Activated CD8-positive, alpha-beta memory T cell treated with anti-CD3 and anti-CD28 coated beads, Interleukin-2, amount 10 ng/mL, durations not matched to agents 7 days and 5 days (primary cell): Measurements from ENCODE around the gene MICALL1. TPM values are rescaled to one million over a fixed set of nuclear protein-coding genes. Genes with fewer than 3 reads are reported as not detected.

Experiments used
- ATAC-seq: fragments of 150-1000 bp; cut with Tn5 transposase; one replicate; pipeline ENCODE4 v1.10.0; 2021; ENCODE audit warnings: moderate library complexity
- CTCF ChIA-PET: fragments of 350-600 bp; sonication (Branson Sonifier 250); formaldehyde crosslinking; loops from one replicate; lab custom pipeline; 2021; ENCODE audit warnings: antibody characterized with exemption; lab: Charles Lee
- DNase-seq: peaks from one replicate; pipeline ENCODE4 v3.0.0-alpha.2; 2020
- H3K27ac Mint-ChIP-seq: one replicate; pipeline ENCODE4 v1.8.0; 2021; ENCODE audit warnings: mild to moderate bottlenecking, mixed read lengths
- H3K27me3 Mint-ChIP-seq: one replicate; pipeline ENCODE4 v1.8.0; 2021; ENCODE audit warnings: mixed read lengths
- H3K36me3 Mint-ChIP-seq: one replicate; pipeline ENCODE4 v1.8.0; 2021; ENCODE audit warnings: mild to moderate bottlenecking, mixed read lengths
- H3K4me1 Mint-ChIP-seq: one replicate; pipeline ENCODE4 v1.8.0; 2021; ENCODE audit warnings: mixed read lengths
- H3K4me3 Mint-ChIP-seq: one replicate; pipeline ENCODE4 v1.8.0; 2021; ENCODE audit warnings: mild to moderate bottlenecking, moderate library complexity, mixed read lengths
- H3K9me3 Mint-ChIP-seq: one replicate; pipeline ENCODE4 v1.8.0; 2022; ENCODE audit warnings: low read depth, mixed read lengths
- total RNA-seq, 2 experiments: library from RNA; stranded (reverse); gene quantifications; one replicate each; pipeline ENCODE4 v1.2.3, GENCODE V29; 2021

Gene MICALL1
- total RNA-seq, 2 experiments from 2014 or later = 19.7 to 23.1 TPM

DNA sequence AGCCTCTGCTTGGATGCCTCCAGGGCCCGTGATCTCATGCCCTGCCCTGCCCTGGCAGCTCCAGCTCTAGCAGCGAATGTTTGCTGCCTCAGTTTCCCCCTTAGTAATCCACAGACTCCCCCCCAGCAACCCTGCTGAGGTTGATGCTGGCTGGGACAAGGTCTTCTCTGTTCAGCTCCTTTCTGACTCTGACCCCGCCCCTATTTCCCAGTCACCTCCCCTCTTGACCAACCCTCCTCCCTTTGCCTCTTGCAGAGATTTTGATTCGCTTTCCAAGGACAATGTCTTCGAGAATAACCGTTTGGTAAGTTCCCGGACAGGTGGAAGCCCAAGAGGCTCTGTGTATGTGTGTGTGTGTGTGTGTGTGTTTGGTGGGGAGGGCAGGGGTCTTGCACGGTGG, 5.6 kb downstream of the MICALL1 start:
- Mint-ChIP-seq H3K36me3 (no peaks in the 10 kb centered on the region), H3K9me3 (no peaks in the 10 kb centered on the region)

DNA sequence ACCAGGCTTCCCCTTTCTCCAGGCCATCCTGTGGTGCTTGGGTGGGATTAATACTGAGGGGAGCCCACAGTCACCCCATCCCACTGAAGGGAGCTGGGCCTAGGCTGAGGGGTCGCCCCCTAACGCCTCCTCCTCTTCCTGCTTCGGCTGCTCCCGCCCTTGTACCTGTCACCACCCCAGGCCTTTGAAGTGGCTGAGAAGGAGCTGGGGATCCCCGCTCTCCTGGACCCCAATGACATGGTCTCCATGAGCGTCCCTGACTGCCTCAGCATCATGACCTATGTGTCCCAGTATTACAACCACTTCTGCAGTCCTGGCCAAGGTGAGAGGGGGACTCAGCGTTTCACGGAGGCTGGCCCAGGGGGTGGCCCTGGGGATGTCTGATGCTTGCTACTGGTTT, 6.1 kb downstream of the MICALL1 start:
- H3K9me3 Mint-ChIP-seq = no peaks in the 10 kb centered on the region
- H3K4me1 Mint-ChIP-seq = peaks cover 8% of the 10 kb centered on the region
- H3K27me3 Mint-ChIP-seq = no peaks in the 10 kb centered on the region
- no peaks in the 10 kb centered on the region for H3K36me3 Mint-ChIP-seq
- CTCF ChIA-PET = interaction anchor here (0.7 kb wide), 1 partner anchor 54 kb away, joined by 3 read pairs; no protein-coding TSS in a partner anchor
- no peak for ATAC-seq
- no peak for DNase-seq
- no peak overlapping the region for H3K27ac Mint-ChIP-seq
- H3K4me3 Mint-ChIP-seq = no peak overlapping the region

More for the DNA sequence above, 5.6 kb downstream of the MICALL1 start:
- no peak overlapping the region for H3K4me3 Mint-ChIP-seq
- CTCF ChIA-PET = interaction anchor here (1.1 kb wide), 1 partner anchor 20 kb away, joined by 5 read pairs; no protein-coding TSS in a partner anchor
- no peak for ATAC-seq
- DNase-seq = no peak
- H3K27ac Mint-ChIP-seq = no peak overlapping the region
- H3K4me1 Mint-ChIP-seq = peaks cover 10% of the 10 kb centered on the region
- H3K27me3 Mint-ChIP-seq = no peaks in the 10 kb centered on the region

DNA sequence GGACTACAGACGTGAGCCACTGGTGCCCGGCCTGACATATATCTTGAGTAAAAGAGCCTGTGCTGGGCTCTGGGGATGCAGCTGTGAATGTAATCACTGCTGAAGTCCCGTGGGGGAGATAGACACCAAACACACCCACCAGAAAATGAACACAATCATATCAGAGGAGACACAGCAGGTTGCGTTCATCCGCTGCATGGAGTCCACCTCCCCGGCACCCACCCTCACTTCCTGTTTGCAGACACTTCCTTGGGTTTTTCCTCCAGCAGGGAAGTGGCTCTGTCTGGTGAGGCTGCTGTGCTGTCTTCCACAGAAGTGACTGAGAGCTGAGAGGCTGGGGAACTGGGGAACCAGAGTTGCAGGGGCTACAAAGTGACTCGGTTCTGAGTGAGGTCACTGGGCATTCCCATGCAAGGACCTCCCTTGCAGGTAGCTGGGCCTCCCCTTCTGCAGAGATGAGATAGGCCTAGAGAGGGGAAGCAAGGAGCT, 7.2 kb downstream of the MICALL1 start:
- CTCF ChIA-PET = interaction anchor here (1.1 kb wide), 1 partner anchor 21 kb away, joined by 6 read pairs; no protein-coding TSS in a partner anchor
- H3K36me3 Mint-ChIP-seq = no peaks in the 10 kb centered on the region

DNA sequence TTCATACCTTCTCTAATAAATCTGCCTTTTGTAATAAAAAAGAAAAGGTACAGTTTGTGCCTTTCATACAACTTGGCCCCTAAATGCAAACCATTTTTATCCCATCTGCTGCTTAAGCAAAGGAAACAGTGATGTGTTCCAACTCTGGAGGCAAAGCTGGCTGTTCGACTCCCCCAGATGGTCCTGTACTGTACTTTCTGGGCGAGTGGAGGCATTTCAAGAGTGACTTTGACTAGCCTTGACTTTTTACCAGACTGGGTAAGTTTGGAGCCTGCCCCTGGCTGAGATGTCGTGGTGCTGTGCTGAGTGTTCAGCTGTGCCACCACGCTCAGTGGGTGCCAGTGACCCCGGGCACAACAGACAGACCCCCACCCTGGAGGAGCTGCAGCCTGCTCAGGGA, 10.2 kb downstream of the MICALL1 start:
- ATAC-seq (no peak), DNase-seq (no peak)
- no peak overlapping the region for H3K27ac Mint-ChIP-seq
- no peaks in the 10 kb centered on the region for H3K9me3 Mint-ChIP-seq
- H3K4me1 Mint-ChIP-seq = peaks cover 7% of the 10 kb centered on the region
- peaks cover 2% of the 10 kb centered on the region for H3K36me3 Mint-ChIP-seq
- CTCF ChIA-PET = interaction anchor here (1.7 kb wide), 1 partner anchor 18 kb away, joined by 6 read pairs; no protein-coding TSS in a partner anchor
- no peaks in the 10 kb centered on the region for H3K27me3 Mint-ChIP-seq
- H3K4me3 Mint-ChIP-seq = no peak overlapping the region

More for the DNA sequence above, 7.2 kb downstream of the MICALL1 start:
- H3K27me3 Mint-ChIP-seq = no peaks in the 10 kb centered on the region
- no peak overlapping the region for H3K4me3 Mint-ChIP-seq
- H3K9me3 Mint-ChIP-seq = no peaks in the 10 kb centered on the region
- ATAC-seq = no peak
- peak overlapping the region; percentile 18 for H3K27ac Mint-ChIP-seq
- H3K4me1 Mint-ChIP-seq = peaks cover under 1% of the 10 kb centered on the region
- DNase-seq = no peak

DNA sequence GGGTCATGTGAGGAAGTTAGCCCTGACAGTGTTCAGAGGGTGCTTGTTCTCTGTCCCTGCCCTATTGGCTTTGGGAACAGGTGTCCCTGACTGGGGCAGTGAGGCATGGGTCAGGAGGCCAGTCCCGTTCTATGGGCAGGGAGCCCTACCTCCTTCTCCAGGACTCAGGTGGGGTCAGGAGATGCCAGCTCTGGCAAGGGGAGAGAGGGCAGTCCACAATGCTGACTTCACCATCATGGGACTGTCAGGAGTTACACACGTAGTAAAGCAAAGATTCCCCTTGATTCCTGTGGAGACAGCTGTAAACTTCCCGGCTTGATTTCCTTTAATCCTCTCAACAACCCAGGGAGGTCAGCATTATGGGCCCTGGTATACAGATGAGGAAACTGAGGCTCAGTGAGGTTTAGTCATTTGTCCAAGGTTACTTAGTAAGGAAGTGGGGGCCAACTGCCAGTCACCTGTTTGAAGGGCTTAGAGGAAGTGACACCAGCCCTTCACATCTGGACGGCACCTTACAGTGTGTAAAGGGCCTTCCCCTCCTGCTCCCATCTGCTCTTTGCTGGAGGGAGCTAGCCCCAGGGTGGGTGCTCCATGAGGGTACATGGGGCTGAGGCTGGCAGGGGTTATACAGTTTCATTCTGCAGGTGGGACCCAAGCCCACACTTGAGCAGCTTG, 11.9 kb downstream of the MICALL1 start:
- no peak for DNase-seq
- no peak for ATAC-seq
- H3K36me3 Mint-ChIP-seq = peaks cover 2% of the 10 kb centered on the region
- no peaks in the 10 kb centered on the region for H3K27me3 Mint-ChIP-seq
- no peak overlapping the region for H3K4me3 Mint-ChIP-seq
- H3K9me3 Mint-ChIP-seq = no peaks in the 10 kb centered on the region
- CTCF ChIA-PET = interaction anchor here (1.0 to 3.5 kb wide), 3 partner anchors 14 to 100 kb away, joined by 3 to 13 read pairs (median 6); no protein-coding TSS in a partner anchor
- peak overlapping the region; percentile 11 for H3K27ac Mint-ChIP-seq
- peaks cover 7% of the 10 kb centered on the region for H3K4me1 Mint-ChIP-seq

DNA sequence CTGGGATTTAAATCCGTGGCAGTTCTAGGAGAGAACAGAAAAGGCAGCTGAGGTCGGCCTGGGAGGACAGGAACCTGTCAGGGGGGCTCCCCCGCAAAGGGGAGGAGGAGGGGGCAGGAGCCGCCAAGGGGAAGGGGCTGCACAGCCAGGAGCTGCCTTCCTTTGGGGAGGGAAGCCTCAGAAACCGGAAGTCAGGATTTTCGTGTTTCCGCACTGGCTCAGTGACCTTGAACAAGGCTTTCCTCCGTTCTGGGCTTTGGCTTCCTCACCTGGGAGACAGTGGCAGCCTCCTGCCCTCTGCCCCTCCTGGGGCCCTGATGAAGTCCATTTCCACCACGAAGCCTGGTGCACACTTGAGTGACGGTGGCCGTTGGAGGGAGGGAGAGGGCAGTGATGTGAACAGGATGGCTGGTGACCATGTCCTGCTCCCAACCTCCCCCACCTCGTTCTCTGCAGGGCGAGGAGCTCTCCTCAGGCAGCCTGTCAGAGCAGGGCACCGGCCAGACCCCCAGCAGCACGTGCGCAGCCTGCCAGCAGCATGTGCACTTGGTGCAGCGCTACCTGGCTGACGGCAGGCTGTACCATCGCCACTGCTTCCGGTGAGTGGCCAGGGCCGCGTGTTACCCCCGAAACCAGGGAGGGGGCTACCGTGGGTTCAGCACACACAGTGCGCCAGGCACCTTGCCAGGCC, 12.6 kb downstream of the MICALL1 start:
- CTCF ChIA-PET = interaction anchor here (1.0 to 3.5 kb wide), 3 partner anchors 13 to 100 kb away, joined by 3 to 13 read pairs (median 7); no protein-coding TSS in a partner anchor
- H3K27ac Mint-ChIP-seq = no peak overlapping the region
- H3K4me3 Mint-ChIP-seq = no peak overlapping the region
- ATAC-seq = no peak
- peaks cover 7% of the 10 kb centered on the region for H3K4me1 Mint-ChIP-seq
- H3K36me3 Mint-ChIP-seq = peaks cover 2% of the 10 kb centered on the region
- no peaks in the 10 kb centered on the region for H3K27me3 Mint-ChIP-seq
- DNase-seq = no peak
- H3K9me3 Mint-ChIP-seq = no peaks in the 10 kb centered on the region

DNA sequence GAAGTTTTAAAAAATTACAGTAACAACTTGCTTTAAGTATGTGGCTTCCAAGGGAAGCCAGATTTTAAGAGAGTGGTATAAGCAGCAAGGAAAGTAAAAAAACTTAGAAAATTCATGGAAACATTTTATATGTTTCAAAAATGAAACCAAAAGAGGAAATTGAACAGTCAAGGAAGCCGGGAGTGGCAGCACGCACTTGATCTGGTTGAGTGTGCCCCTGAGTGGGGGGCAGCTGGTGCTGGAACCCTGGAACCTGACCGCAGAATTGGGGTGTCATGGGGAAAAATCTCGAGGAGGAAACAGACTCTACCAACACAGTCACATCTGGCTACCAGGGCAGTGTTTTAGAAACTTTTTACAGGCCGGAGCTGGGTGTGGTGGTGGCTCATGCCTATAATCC, 14.0 kb downstream of the MICALL1 start:
- no peaks in the 10 kb centered on the region for H3K9me3 Mint-ChIP-seq
- H3K4me3 Mint-ChIP-seq = peak overlapping the region; percentile 21
- H3K27me3 Mint-ChIP-seq = no peaks in the 10 kb centered on the region
- peak overlapping the region; percentile 81 for H3K27ac Mint-ChIP-seq
- peak; percentile 24 for ATAC-seq
- no peak for DNase-seq
- peaks cover 7% of the 10 kb centered on the region for H3K4me1 Mint-ChIP-seq
- CTCF ChIA-PET = interaction anchor here (0.7 to 3.5 kb wide), 3 partner anchors 12 to 64 kb away, joined by 3 to 13 read pairs (median 7); partner anchors contain the start of gene SOX10
- H3K36me3 Mint-ChIP-seq = peaks cover 2% of the 10 kb centered on the region

DNA sequence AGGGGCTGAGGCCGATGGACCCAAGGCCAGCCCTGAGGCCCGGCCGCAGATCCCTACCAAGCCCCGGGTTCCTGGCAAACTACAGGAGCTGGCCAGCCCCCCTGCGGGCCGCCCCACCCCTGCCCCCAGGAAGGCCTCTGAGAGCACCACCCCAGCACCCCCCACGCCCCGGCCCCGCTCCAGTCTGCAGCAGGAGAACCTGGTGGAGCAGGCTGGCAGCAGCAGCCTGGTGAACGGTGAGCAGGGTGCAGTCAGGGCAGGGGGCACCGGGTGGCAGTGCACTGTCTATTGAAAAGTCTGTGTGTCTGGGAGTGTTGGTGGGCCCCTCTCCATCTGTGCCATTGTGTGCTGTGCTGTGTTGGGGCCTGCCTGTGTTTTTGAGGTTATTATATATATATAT, 16.1 kb downstream of the MICALL1 start:
- CTCF ChIA-PET = interaction anchor here (1.3 kb wide), 1 partner anchor 12 kb away, joined by 4 read pairs; no protein-coding TSS in a partner anchor
- H3K36me3 Mint-ChIP-seq = peaks cover 2% of the 10 kb centered on the region
- DNase-seq = no peak

DNA sequence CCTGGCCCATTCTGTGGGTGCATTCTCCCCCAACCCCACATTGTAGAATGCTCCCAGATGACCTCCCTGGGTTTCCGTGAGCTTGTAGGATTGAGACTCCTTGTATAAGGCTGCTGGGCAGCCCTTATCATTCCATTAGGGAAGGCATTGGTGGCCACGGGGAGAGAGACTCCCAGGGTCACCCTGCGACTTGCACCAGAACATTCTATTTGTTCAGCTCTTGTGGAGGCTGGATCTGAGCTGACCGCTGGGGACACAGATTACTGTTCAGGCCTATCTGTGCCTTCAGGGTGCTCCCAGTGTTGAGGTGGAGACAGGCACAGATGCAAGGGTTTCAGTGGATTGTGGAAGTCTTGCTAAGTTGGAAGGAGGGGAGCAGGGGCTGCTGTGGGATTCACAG, 17.8 kb downstream of the MICALL1 start:
- ATAC-seq = no peak
- Mint-ChIP-seq H3K9me3 (no peaks in the 10 kb centered on the region), H3K27ac (no peak overlapping the region), H3K36me3 (peaks cover 2% of the 10 kb centered on the region), H3K4me1 (peaks cover 5% of the 10 kb centered on the region), H3K4me3 (no peak overlapping the region), H3K27me3 (no peaks in the 10 kb centered on the region)
- no peak for DNase-seq
- CTCF ChIA-PET = interaction anchor here (1.9 kb wide), 1 partner anchor 10 kb away, joined by 5 read pairs; no protein-coding TSS in a partner anchor

More for the DNA sequence above, 16.1 kb downstream of the MICALL1 start:
- H3K27me3 Mint-ChIP-seq = no peaks in the 10 kb centered on the region
- no peak overlapping the region for H3K27ac Mint-ChIP-seq
- no peak overlapping the region for H3K4me3 Mint-ChIP-seq
- no peaks in the 10 kb centered on the region for H3K9me3 Mint-ChIP-seq
- peaks cover 7% of the 10 kb centered on the region for H3K4me1 Mint-ChIP-seq
- no peak for ATAC-seq

DNA sequence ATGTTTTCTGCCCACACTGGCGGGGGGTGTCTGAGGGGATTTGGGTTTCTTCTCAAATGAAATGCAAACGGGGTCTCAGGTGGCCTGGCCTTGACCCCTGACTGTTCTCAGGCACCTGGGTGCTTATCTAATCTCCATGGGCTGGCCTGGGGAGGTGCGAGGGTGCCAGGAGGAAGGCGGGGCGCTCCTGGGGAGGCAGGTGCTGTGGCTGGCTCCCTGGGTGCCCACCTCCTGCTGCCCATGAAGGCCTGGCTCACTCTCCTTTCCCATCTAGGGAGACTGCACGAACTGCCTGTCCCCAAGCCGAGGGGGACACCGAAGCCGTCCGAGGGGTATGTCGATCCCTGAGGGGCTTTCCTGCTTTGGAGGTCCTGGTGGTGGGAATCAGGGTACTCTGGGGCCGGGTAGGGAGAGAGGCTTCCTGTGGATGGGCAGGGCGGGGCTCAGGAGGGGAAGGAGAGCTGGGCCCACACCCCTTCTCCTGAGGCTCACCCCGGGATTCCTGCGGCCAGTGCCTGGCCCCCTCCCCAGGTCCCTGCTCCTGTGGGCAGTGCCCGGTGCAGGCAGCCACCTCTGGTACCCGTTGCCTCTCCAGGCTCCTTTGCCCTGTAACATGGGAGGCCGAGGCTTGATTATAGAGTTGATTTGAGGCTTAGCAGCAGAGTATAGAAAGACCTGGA, 18.4 kb downstream of the MICALL1 start:
- Mint-ChIP-seq H3K4me1 (peaks cover 5% of the 10 kb centered on the region), H3K36me3 (peaks cover 2% of the 10 kb centered on the region), H3K9me3 (no peaks in the 10 kb centered on the region), H3K27ac (no peak overlapping the region), H3K4me3 (no peak overlapping the region), H3K27me3 (no peaks in the 10 kb centered on the region)
- CTCF ChIA-PET = interaction anchor here (1.9 kb wide), 1 partner anchor 10 kb away, joined by 5 read pairs; no protein-coding TSS in a partner anchor
- DNase-seq (no peak), ATAC-seq (no peak)

DNA sequence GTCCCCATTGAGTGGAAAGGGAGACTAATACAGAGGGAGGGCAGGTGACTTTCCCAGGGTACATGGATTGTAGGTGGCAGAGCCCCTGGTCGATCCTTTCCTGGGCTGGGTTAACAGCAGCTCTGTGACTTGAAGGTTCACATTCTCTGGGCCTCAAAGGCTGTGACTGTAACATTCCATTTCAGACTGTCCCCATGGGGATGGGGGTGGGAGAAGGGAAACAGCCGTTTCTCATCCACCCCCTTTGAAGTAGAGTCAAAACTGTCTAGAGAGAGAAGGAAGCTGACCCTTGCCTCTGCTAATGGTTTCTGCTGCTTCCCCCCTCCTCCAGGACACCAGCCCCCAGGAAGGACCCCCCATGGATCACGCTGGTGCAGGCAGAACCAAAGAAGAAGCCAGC, 19.2 kb downstream of the MICALL1 start:
- CTCF ChIA-PET = interaction anchor here (1.9 kb wide), 1 partner anchor 9 kb away, joined by 5 read pairs; no protein-coding TSS in a partner anchor
- ATAC-seq = no peak
- Mint-ChIP-seq H3K4me1 (peaks cover under 1% of the 10 kb centered on the region), H3K27ac (no peak overlapping the region), H3K36me3 (no peaks in the 10 kb centered on the region), H3K27me3 (no peaks in the 10 kb centered on the region), H3K4me3 (no peak overlapping the region), H3K9me3 (no peaks in the 10 kb centered on the region)
- no peak for DNase-seq

DNA sequence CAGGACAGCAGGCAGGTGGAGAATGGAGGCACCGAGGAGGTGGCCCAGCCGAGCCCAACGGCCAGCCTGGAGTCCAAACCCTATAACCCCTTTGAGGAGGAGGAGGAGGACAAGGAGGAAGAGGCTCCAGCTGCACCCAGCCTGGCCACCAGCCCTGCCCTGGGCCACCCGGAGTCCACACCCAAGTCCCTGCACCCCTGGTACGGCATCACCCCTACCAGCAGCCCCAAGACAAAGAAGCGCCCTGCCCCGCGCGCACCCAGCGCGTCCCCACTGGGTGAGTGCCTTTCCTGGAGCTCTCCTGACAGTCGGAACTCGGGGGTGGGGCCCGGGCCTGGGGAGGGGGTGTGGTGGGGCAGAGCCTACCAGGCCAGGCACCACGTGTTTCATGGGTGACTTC, 19.7 kb downstream of the MICALL1 start:
- DNase-seq (no peak), ATAC-seq (no peak)
- CTCF ChIA-PET = no interaction called here
- Mint-ChIP-seq H3K4me1 (no peaks in the 10 kb centered on the region), H3K27me3 (no peaks in the 10 kb centered on the region), H3K4me3 (no peak overlapping the region), H3K9me3 (no peaks in the 10 kb centered on the region), H3K36me3 (no peaks in the 10 kb centered on the region), H3K27ac (no peak overlapping the region)

DNA sequence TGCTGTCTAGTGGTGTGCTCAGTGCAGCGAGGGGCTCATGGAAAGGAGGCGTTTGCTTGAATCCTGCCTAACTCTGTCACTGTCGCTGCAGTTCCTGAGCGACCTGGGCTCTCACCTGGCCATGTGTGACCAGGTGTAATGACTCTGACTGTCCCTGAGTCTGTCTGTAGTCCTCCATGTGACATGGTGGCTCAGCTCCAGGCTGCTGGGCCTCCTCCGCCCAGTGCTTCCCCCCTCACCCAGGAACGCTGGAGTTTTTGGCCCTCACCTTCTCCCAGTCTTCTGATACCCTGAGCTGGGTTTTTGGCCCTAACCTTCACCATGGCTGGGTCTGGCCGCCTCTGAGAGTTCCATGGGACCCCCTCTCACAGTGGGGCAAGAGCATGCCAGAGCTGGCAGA, 20.3 kb downstream of the MICALL1 start:
- Mint-ChIP-seq H3K36me3 (no peaks in the 10 kb centered on the region), H3K4me1 (no peaks in the 10 kb centered on the region), H3K27ac (no peak overlapping the region), H3K9me3 (no peaks in the 10 kb centered on the region), H3K4me3 (no peak overlapping the region), H3K27me3 (no peaks in the 10 kb centered on the region)
- ATAC-seq (no peak), DNase-seq (no peak)
- CTCF ChIA-PET = no interaction called here
